SW480 (cell line): ENCODE results near the gene ANKRD52.

Source experiments
- DNase-seq: peaks from one replicate; pipeline ENCODE4 v3.0.0-alpha.2; 2016; ENCODE audit warnings: low spot score

The ANKRD52 gene

GRCh38 chr12:56241424-56242303 lies 16.5 kb downstream of the ANKRD52 start:
- DNase-seq: no peak

GRCh38 chr12:56237552-56237951 lies 20.6 kb downstream of the ANKRD52 start:
- DNase-seq: no peak

GRCh38 chr12:56236985-56237384 lies 21.2 kb downstream of the ANKRD52 start:
- DNase-seq: no peak

GRCh38 chr12:56236091-56236490 lies 22.1 kb downstream of the ANKRD52 start:
- DNase-seq: no peak

- DNase-seq: no peak
These were observed 23.3 kb downstream of the ANKRD52 start for GRCh38 chr12:56234746-56235436.

GRCh38 chr12:56231184-56231582 lies 27.0 kb downstream of the ANKRD52 start:
- no peak for DNase-seq

GRCh38 chr12:56230432-56231183 lies 27.6 kb downstream of the ANKRD52 start:
- peak; percentile 72 for DNase-seq

- no peak for DNase-seq
These were observed 28.2 kb downstream of the ANKRD52 start, which contains the start of gene SLC39A5 for GRCh38 chr12:56229916-56230431. TSS of gene SLC39A5 (plus strand) at chr12:56230051. CDS start at chr12:56231275, 1,224 bp downstream.

- no peak for DNase-seq
These were observed 29.1 kb downstream of the ANKRD52 start for GRCh38 chr12:56229082-56229481.

- DNase-seq: no peak
These were observed 33.2 kb downstream of the ANKRD52 start for GRCh38 chr12:56224954-56225353.

GRCh38 chr12:56224102-56224701 lies 34.0 kb downstream of the ANKRD52 start, which contains the start of gene NABP2:
TSS of gene NABP2 (plus strand) at chr12:56224342. CDS start at chr12:56224857, 515 bp downstream.
- DNase-seq: peak; percentile 96

GRCh38 chr12:56223571-56224101 lies 34.5 kb downstream of the ANKRD52 start:
- no peak for DNase-seq

GRCh38 chr12:56222531-56222895 lies 35.7 kb downstream of the ANKRD52 start:
- DNase-seq: no peak

- DNase-seq: peak; percentile 98
These were observed 36.2 kb downstream of the ANKRD52 start, which contains the start of gene RNF41 for GRCh38 chr12:56221757-56222530. TSS of gene RNF41 (minus strand) at chr12:56221922. CDS start at chr12:56214047, 7,875 bp downstream.

GRCh38 chr12:56221232-56221756 lies 36.9 kb downstream of the ANKRD52 start:
- DNase-seq: peak; percentile 36

GRCh38 chr12:56220611-56221231 lies 37.5 kb downstream of the ANKRD52 start:
- DNase-seq: peak; percentile 42

GRCh38 chr12:56219840-56220239 lies 38.3 kb downstream of the ANKRD52 start:
- no peak for DNase-seq

GRCh38 chr12:56216461-56216860 lies 41.7 kb downstream of the ANKRD52 start:
- DNase-seq: no peak

GRCh38 chr12:56213878-56214277 lies 44.3 kb downstream of the ANKRD52 start:
- DNase-seq: no peak

GRCh38 chr12:56212361-56212760 lies 45.8 kb downstream of the ANKRD52 start:
- DNase-seq: no peak
